HEK293 (cell line): ENCODE data around the gene ALG11.

Source experiments
- CTCF ChIA-PET: fragments of 350-600 bp; formaldehyde crosslinking; extraction: SDS; loops from one replicate; lab custom pipeline; 2021; ENCODE audit warnings: antibody characterized with exemption; lab: Yijun Ruan, JAX
- POLR2A ChIA-PET: fragments of 300-600 bp; formaldehyde crosslinking; extraction: SDS; loops from one replicate; lab custom pipeline; 2020; ENCODE audit warnings: antibody characterized with exemption, inconsistent platforms; lab: Yijun Ruan, JAX
- H3K27ac ChIP-seq: fragments of 200-500 bp; sonication (Bioruptor generic); 2 replicates; pipeline ENCODE4 v1.5.1; 2014; ENCODE audit warnings: low read depth, low read length, control low read depth, inconsistent platforms; ENCODE audit errors: extremely low read depth
- H3K36me3 ChIP-seq, 2 experiments: fragments of 200-500 bp in 1 of 2; sonication (Bioruptor generic) in 1 of 2; 1 replicate in 1 of 2; 2 replicates in 1 of 2; pipeline ENCODE4 v1.5.1; 2014 to 2017; ENCODE audit warnings: inconsistent platforms in 2 of 2, low read length in 2 of 2; ENCODE audit not compliant: control insufficient read depth in 2 of 2, insufficient read depth in 1 of 2
- H3K4me1 ChIP-seq: fragments of 200-500 bp; sonication (Bioruptor generic); 2 replicates; pipeline ENCODE4 v1.5.1; 2014; ENCODE audit warnings: mild to moderate bottlenecking, low read length, inconsistent platforms; ENCODE audit not compliant: control insufficient read depth, insufficient read depth
- H3K4me3 ChIP-seq: 2 replicates; pipeline ENCODE4 v1.5.1; 2011; ENCODE audit warnings: low read depth, mild to moderate bottlenecking, control low read depth, low read length, moderate library complexity
- H3K9me3 ChIP-seq: fragments of 200-500 bp; sonication (Bioruptor generic); 2 replicates; pipeline ENCODE4 v1.5.1; 2014; ENCODE audit warnings: low read depth, low read length, inconsistent platforms; ENCODE audit not compliant: control insufficient read depth, insufficient read depth
- KLF8 ChIP-seq: fragments of 450-650 bp; formaldehyde crosslinking; IDR thresholded peaks from 2 replicates; pipeline ENCODE4 v1.5.1; 2016; ENCODE audit warnings: missing biosample characterization, missing genetic modification characterization
- PRDM2 ChIP-seq: fragments of 450-650 bp; formaldehyde crosslinking; IDR thresholded peaks from 2 replicates; pipeline ENCODE4 v1.5.1; 2016; ENCODE audit warnings: missing biosample characterization, missing genetic modification characterization, borderline replicate concordance
- TCF7L2 ChIP-seq: IDR thresholded peaks from 2 replicates; pipeline ENCODE4 v1.6.1; 2011; ENCODE audit warnings: low read depth, mild to moderate bottlenecking, inconsistent platforms, low read length, moderate library complexity, borderline replicate concordance
- WT1 ChIP-seq: fragments of 450-650 bp; formaldehyde crosslinking; IDR thresholded peaks from 2 replicates; pipeline ENCODE4 v1.5.1; 2016; ENCODE audit warnings: missing biosample characterization, missing genetic modification characterization
- YY1 ChIP-seq: fragments of 450-650 bp; formaldehyde crosslinking; IDR thresholded peaks from 2 replicates; pipeline ENCODE4 v1.5.1; 2018; ENCODE audit warnings: missing biosample characterization, missing genetic modification characterization
- ZBTB44 ChIP-seq: fragments of 450-650 bp; IDR thresholded peaks from 2 replicates; pipeline ENCODE4 v1.5.1; 2018; ENCODE audit warnings: missing biosample characterization, mild to moderate bottlenecking, missing genetic modification characterization
- ZFP69B ChIP-seq: fragments of 450-650 bp; formaldehyde crosslinking; IDR thresholded peaks from 2 replicates; pipeline ENCODE4 v1.5.1; 2016; ENCODE audit warnings: missing biosample characterization, missing genetic modification characterization
- ZNF211 ChIP-seq: fragments of 450-650 bp; formaldehyde crosslinking; IDR thresholded peaks from 2 replicates; pipeline ENCODE4 v1.5.1; 2016; ENCODE audit warnings: low read depth, missing biosample characterization, missing genetic modification characterization
- ZNF221 ChIP-seq: fragments of 450-650 bp; formaldehyde crosslinking; IDR thresholded peaks from 2 replicates; pipeline ENCODE4 v1.5.1; 2017; ENCODE audit warnings: missing biosample characterization, missing genetic modification characterization, borderline replicate concordance
- ZNF23 ChIP-seq: fragments of 450-650 bp; formaldehyde crosslinking; IDR thresholded peaks from 2 replicates; pipeline ENCODE4 v1.5.1; 2016; ENCODE audit warnings: missing biosample characterization, missing genetic modification characterization, borderline replicate concordance
- ZNF24 ChIP-seq: fragments of 450-650 bp; formaldehyde crosslinking; IDR thresholded peaks from 2 replicates; pipeline ENCODE4 v1.5.1; 2016; ENCODE audit warnings: missing biosample characterization, missing genetic modification characterization
- ZNF266 ChIP-seq: fragments of 450-650 bp; formaldehyde crosslinking; IDR thresholded peaks from 2 replicates; pipeline ENCODE4 v1.5.1; 2016; ENCODE audit warnings: missing biosample characterization, missing genetic modification characterization, low read depth
- ZNF292 ChIP-seq: fragments of 450-650 bp; formaldehyde crosslinking; IDR thresholded peaks from 2 replicates; pipeline ENCODE4 v1.5.1; 2016; ENCODE audit warnings: low read depth, missing biosample characterization, missing genetic modification characterization, borderline replicate concordance
- ZNF302 ChIP-seq: fragments of 450-650 bp; formaldehyde crosslinking; IDR thresholded peaks from 2 replicates; pipeline ENCODE4 v1.5.1; 2016; ENCODE audit warnings: missing biosample characterization, missing genetic modification characterization, low read depth
- ZNF423 ChIP-seq: fragments of 450-650 bp; formaldehyde crosslinking; IDR thresholded peaks from 2 replicates; pipeline ENCODE4 v1.5.1; 2016; ENCODE audit warnings: missing biosample characterization, missing genetic modification characterization
- ZNF529 ChIP-seq: fragments of 450-650 bp; formaldehyde crosslinking; IDR thresholded peaks from 2 replicates; pipeline ENCODE4 v1.5.1; 2017; ENCODE audit warnings: missing genetic modification characterization, missing biosample characterization; ENCODE audit not compliant: insufficient replicate concordance
- ZNF560 ChIP-seq: fragments of 450-650 bp; formaldehyde crosslinking; IDR thresholded peaks from 2 replicates; pipeline ENCODE4 v1.5.1; 2017; ENCODE audit warnings: missing biosample characterization, missing genetic modification characterization, borderline replicate concordance
- ZNF747 ChIP-seq: fragments of 450-650 bp; formaldehyde crosslinking; IDR thresholded peaks from 2 replicates; pipeline ENCODE4 v1.5.1; 2016; ENCODE audit warnings: missing biosample characterization, missing genetic modification characterization
- TF ChIP-seq, protein P1 (sequence below): fragments of 450-650 bp; formaldehyde crosslinking; IDR thresholded peaks from 2 replicates; pipeline ENCODE4 v1.5.1; 2016; ENCODE audit warnings: missing biosample characterization, missing genetic modification characterization
- TF ChIP-seq, protein P2 (sequence below): fragments of 450-650 bp; formaldehyde crosslinking; IDR thresholded peaks from 2 replicates; pipeline ENCODE4 v1.5.1; 2016; ENCODE audit warnings: missing biosample characterization, missing genetic modification characterization

The ALG11 gene

GRCh38 chr13:52002361-52002760, 9.8 kb upstream of the ALG11 start:
- Histone ChIP-seq H3K9me3 (no peaks in the 10 kb centered on the region), H3K4me3 (no peak overlapping the region), H3K4me1 (peaks cover 10% of the 10 kb centered on the region), H3K36me3 (no peaks in the 10 kb centered on the region), H3K27ac (no peak overlapping the region)
- ChIA-PET POLR2A (interaction anchor here (0.6 kb wide), 1 partner anchor 26 kb away, joined by 3 read pairs; no protein-coding TSS in a partner anchor), CTCF (interaction anchor here (0.6 to 2.6 kb wide), 5 partner anchors 10 to 225 kb away, joined by 3 to 16 read pairs (median 3); no protein-coding TSS in a partner anchor)
- TF ChIP-seq ZNF266 = no peak

DNA sequence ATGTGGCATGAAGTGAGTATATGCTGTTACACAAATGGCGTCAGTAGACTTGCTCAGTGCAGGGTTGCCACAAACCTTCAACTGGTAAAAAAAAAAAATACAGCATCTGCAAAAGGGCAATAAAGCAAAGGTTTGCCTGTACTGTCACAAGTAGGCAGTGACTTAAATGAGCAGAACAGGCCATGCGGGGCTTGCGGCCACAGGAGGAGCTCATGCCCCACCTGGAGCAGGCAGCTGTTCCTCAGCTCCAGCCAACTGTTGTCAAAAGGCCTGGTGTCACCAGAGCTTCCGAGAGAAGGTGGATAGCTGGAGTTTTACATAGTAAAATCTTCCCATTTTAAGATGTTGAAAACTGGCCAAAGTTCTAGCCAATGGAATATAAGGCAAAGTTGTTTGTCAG, 8.7 kb upstream of the ALG11 start:
- POLR2A ChIA-PET = no interaction called here
- CTCF ChIA-PET = interaction anchor here (0.7 to 1.1 kb wide), 2 partner anchors 20 to 124 kb away, joined by 4 read pairs; no protein-coding TSS in a partner anchor
- H3K4me3 ChIP-seq = no peak overlapping the region
- 0 out of 2 replicates have a peak, but pooled peaks cover 3% of the 10 kb centered on the region for H3K4me1 ChIP-seq
- no peaks in the 10 kb centered on the region for H3K36me3 ChIP-seq
- no peaks in the 10 kb centered on the region for H3K9me3 ChIP-seq
- TF ChIP-seq PRDM2 (tag by site-specific recombination) = no peak
- no peak for TF ChIP-seq ZNF24 (tag by site-specific recombination)
- TF ChIP-seq, protein P1, sequence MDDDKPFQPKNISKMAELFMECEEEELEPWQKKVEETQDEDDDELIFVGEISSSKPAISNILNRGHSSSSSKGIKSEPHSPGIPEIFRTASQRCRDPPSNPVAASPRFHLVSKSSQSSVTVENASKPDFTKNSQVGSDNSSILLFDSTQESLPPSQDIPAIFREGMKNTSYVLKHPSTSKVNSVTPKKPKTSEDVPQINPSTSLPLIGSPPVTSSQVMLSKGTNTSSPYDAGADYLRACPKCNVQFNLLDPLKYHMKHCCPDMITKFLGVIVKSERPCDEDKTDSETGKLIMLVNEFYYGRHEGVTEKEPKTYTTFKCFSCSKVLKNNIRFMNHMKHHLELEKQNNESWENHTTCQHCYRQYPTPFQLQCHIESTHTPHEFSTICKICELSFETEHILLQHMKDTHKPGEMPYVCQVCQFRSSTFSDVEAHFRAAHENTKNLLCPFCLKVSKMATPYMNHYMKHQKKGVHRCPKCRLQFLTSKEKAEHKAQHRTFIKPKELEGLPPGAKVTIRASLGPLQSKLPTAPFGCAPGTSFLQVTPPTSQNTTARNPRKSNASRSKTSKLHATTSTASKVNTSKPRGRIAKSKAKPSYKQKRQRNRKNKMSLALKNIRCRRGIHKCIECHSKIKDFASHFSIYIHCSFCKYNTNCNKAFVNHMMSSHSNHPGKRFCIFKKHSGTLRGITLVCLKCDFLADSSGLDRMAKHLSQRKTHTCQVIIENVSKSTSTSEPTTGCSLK (tag by site-specific recombination) = no peak
- no peak for TF ChIP-seq TCF7L2
- no peak for TF ChIP-seq ZNF423 (tag by site-specific recombination)
- no peak for TF ChIP-seq YY1 (tag by site-specific recombination)
- no peak for TF ChIP-seq ZNF529 (tag by site-specific recombination)
- TF ChIP-seq ZFP69B = no peak
- TF ChIP-seq KLF8 (tag by site-specific recombination) = no peak
- H3K27ac ChIP-seq = no peak overlapping the region

DNA sequence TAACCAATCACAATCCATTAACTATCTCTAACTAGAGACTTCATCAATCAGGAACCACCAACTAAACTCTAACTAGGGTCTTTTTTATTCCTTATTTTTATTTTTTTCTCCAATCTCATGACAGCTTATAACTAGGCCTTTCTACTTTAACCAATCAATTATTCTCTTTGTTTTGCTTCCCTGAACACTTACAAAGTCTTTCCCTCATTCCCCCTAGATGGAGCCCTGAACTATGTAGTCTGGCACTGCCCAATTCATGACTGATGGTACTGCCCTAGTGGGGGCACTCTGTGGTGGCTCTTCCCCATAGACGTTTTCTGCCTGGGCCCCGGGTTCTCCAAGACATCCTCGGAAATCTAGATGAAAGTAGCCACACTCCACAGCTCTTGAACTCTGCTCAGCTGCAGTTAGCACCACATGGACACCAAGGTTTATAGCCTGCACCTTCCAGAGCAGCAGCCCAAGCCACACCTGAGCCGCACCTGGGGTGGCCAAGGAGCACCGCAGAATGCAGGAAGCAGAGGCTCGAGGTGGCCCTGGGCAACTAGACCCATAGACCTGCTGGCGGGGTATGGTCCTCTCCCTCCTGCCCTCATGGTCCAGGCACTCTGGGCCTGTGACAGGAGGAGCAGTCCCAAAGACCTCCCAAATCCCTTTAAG, 7.6 kb upstream of the ALG11 start:
- H3K9me3 ChIP-seq = no peaks in the 10 kb centered on the region
- no peaks in the 10 kb centered on the region for H3K4me1 ChIP-seq
- ChIA-PET CTCF (no interaction called here), POLR2A (no interaction called here)
- H3K4me3 ChIP-seq = no peak overlapping the region
- no peaks in the 10 kb centered on the region for H3K36me3 ChIP-seq
- no peak overlapping the region for H3K27ac ChIP-seq
- TF ChIP-seq ZNF23 (no peak), WT1 (tag by site-specific recombination) (no peak), ZNF292 (tag by site-specific recombination) (no peak), ZNF747 (tag by site-specific recombination) (no peak), ZNF560 (tag by site-specific recombination) (no peak), ZNF302 (tag by site-specific recombination) (no peak), ZNF211 (tag by site-specific recombination) (no peak), ZBTB44 (tag by site-specific recombination) (no peak), ZNF221 (tag by site-specific recombination) (no peak)
- TF ChIP-seq, protein P2, sequence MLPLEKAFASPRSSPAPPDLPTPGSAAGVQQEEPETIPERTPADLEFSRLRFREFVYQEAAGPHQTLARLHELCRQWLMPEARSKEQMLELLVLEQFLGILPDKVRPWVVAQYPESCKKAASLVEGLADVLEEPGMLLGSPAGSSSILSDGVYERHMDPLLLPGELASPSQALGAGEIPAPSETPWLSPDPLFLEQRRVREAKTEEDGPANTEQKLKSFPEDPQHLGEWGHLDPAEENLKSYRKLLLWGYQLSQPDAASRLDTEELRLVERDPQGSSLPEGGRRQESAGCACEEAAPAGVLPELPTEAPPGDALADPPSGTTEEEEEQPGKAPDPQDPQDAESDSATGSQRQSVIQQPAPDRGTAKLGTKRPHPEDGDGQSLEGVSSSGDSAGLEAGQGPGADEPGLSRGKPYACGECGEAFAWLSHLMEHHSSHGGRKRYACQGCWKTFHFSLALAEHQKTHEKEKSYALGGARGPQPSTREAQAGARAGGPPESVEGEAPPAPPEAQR = no peak
